ENCODE results near the gene ANKRD34C.

DNA sequence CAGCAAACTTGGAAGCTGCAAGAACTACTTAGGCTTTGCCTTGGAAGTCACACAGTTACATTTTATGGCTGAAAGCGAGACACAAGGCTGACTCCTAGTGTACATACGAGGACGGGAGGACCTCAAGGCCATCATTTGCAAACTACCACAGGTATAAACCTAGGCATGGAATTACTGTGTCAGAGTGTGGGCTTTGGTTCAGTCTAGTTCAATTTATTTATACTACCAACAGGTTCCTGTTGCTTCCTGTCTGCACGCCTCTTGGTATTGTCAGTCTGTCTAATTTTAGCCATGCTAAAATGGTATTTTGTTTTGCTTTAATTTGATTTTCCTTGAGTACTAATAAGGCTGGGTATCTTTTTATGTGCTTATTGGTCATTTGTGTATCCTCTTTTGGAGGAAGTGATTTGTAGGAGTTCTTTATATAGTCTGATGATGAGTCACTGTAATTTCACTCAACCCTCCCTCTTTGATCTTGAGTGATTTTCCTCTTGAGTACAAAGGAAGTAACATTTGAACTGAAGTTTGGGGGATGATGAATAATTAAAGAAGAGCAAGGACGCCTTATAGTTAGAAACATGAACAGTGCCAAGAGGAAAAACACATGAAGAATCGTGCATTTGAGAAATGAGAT, 8.2 kb downstream of the ANKRD34C start:
- TF ChIP-seq ZNF274 (IDR thresholded peaks at IDR 0.05; ENCODE audit: low read length) (no peak), ZNF274 (tag by site-specific recombination; IDR thresholded peaks at IDR 0.05; ENCODE audit: borderline replicate concordance) (no peak), ZNF311 (tag by site-specific recombination; IDR thresholded peaks at IDR 0.05; ENCODE audit: borderline replicate concordance) (no peak), ZNF664 (tag by site-specific recombination; IDR thresholded peaks at IDR 0.05) (no peak), ZNF530 (tag by site-specific recombination; IDR thresholded peaks at IDR 0.05; ENCODE audit: low read depth) (no peak), ZNF292 (tag by site-specific recombination; IDR thresholded peaks at IDR 0.05; ENCODE audit: borderline replicate concordance, low read depth) (no peak), ZNF776 (tag by site-specific recombination; IDR thresholded peaks at IDR 0.05; ENCODE audit: borderline replicate concordance) (no peak), ZBTB7A (tag by site-specific recombination; IDR thresholded peaks at IDR 0.05; ENCODE audit: low read depth) (no peak)
- TF ChIP-seq, protein P1, sequence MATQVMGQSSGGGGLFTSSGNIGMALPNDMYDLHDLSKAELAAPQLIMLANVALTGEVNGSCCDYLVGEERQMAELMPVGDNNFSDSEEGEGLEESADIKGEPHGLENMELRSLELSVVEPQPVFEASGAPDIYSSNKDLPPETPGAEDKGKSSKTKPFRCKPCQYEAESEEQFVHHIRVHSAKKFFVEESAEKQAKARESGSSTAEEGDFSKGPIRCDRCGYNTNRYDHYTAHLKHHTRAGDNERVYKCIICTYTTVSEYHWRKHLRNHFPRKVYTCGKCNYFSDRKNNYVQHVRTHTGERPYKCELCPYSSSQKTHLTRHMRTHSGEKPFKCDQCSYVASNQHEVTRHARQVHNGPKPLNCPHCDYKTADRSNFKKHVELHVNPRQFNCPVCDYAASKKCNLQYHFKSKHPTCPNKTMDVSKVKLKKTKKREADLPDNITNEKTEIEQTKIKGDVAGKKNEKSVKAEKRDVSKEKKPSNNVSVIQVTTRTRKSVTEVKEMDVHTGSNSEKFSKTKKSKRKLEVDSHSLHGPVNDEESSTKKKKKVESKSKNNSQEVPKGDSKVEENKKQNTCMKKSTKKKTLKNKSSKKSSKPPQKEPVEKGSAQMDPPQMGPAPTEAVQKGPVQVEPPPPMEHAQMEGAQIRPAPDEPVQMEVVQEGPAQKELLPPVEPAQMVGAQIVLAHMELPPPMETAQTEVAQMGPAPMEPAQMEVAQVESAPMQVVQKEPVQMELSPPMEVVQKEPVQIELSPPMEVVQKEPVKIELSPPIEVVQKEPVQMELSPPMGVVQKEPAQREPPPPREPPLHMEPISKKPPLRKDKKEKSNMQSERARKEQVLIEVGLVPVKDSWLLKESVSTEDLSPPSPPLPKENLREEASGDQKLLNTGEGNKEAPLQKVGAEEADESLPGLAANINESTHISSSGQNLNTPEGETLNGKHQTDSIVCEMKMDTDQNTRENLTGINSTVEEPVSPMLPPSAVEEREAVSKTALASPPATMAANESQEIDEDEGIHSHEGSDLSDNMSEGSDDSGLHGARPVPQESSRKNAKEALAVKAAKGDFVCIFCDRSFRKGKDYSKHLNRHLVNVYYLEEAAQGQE (tag by site-specific recombination; IDR thresholded peaks at IDR 0.05) = no peak
- TF ChIP-seq, protein P2, sequence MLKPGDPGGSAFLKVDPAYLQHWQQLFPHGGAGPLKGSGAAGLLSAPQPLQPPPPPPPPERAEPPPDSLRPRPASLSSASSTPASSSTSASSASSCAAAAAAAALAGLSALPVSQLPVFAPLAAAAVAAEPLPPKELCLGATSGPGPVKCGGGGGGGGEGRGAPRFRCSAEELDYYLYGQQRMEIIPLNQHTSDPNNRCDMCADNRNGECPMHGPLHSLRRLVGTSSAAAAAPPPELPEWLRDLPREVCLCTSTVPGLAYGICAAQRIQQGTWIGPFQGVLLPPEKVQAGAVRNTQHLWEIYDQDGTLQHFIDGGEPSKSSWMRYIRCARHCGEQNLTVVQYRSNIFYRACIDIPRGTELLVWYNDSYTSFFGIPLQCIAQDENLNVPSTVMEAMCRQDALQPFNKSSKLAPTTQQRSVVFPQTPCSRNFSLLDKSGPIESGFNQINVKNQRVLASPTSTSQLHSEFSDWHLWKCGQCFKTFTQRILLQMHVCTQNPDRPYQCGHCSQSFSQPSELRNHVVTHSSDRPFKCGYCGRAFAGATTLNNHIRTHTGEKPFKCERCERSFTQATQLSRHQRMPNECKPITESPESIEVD (tag by site-specific recombination; IDR thresholded peaks at IDR 0.05) = no peak
- TF ChIP-seq, protein P3, sequence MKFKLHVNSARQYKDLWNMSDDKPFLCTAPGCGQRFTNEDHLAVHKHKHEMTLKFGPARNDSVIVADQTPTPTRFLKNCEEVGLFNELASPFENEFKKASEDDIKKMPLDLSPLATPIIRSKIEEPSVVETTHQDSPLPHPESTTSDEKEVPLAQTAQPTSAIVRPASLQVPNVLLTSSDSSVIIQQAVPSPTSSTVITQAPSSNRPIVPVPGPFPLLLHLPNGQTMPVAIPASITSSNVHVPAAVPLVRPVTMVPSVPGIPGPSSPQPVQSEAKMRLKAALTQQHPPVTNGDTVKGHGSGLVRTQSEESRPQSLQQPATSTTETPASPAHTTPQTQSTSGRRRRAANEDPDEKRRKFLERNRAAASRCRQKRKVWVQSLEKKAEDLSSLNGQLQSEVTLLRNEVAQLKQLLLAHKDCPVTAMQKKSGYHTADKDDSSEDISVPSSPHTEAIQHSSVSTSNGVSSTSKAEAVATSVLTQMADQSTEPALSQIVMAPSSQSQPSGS (tag by site-specific recombination; IDR thresholded peaks at IDR 0.05; ENCODE audit: low read depth) = no peak
- TF ChIP-seq, protein P4, sequence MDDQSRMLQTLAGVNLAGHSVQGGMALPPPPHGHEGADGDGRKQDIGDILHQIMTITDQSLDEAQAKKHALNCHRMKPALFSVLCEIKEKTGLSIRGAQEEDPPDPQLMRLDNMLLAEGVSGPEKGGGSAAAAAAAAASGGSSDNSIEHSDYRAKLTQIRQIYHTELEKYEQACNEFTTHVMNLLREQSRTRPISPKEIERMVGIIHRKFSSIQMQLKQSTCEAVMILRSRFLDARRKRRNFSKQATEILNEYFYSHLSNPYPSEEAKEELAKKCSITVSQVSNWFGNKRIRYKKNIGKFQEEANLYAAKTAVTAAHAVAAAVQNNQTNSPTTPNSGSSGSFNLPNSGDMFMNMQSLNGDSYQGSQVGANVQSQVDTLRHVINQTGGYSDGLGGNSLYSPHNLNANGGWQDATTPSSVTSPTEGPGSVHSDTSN (CRISPR knock-in tag; IDR thresholded peaks at IDR 0.05) = no peak
- TF ChIP-seq, protein P5, sequence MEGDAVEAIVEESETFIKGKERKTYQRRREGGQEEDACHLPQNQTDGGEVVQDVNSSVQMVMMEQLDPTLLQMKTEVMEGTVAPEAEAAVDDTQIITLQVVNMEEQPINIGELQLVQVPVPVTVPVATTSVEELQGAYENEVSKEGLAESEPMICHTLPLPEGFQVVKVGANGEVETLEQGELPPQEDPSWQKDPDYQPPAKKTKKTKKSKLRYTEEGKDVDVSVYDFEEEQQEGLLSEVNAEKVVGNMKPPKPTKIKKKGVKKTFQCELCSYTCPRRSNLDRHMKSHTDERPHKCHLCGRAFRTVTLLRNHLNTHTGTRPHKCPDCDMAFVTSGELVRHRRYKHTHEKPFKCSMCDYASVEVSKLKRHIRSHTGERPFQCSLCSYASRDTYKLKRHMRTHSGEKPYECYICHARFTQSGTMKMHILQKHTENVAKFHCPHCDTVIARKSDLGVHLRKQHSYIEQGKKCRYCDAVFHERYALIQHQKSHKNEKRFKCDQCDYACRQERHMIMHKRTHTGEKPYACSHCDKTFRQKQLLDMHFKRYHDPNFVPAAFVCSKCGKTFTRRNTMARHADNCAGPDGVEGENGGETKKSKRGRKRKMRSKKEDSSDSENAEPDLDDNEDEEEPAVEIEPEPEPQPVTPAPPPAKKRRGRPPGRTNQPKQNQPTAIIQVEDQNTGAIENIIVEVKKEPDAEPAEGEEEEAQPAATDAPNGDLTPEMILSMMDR (tag by site-specific recombination; IDR thresholded peaks at IDR 0.05) = no peak
- TF ChIP-seq, protein P6, sequence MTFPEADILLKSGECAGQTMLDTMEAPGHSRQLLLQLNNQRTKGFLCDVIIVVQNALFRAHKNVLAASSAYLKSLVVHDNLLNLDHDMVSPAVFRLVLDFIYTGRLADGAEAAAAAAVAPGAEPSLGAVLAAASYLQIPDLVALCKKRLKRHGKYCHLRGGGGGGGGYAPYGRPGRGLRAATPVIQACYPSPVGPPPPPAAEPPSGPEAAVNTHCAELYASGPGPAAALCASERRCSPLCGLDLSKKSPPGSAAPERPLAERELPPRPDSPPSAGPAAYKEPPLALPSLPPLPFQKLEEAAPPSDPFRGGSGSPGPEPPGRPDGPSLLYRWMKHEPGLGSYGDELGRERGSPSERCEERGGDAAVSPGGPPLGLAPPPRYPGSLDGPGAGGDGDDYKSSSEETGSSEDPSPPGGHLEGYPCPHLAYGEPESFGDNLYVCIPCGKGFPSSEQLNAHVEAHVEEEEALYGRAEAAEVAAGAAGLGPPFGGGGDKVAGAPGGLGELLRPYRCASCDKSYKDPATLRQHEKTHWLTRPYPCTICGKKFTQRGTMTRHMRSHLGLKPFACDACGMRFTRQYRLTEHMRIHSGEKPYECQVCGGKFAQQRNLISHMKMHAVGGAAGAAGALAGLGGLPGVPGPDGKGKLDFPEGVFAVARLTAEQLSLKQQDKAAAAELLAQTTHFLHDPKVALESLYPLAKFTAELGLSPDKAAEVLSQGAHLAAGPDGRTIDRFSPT (tag by site-specific recombination; IDR thresholded peaks at IDR 0.05) = no peak
